VCaP (cell line): ENCODE results near the gene CCDC136.

Experiments
- H3K27ac ChIP-seq: fragments of 450-650 bp; 2 replicates; pipeline ENCODE4 v1.5.1; 2017
- TF ChIP-seq, protein P1 (sequence below): fragments of 450-650 bp; conservative IDR thresholded peaks from 2 replicates; pipeline ENCODE4 v1.5.1; 2017; ENCODE audit warnings: mild to moderate bottlenecking, moderate library complexity

Gene CCDC136

DNA sequence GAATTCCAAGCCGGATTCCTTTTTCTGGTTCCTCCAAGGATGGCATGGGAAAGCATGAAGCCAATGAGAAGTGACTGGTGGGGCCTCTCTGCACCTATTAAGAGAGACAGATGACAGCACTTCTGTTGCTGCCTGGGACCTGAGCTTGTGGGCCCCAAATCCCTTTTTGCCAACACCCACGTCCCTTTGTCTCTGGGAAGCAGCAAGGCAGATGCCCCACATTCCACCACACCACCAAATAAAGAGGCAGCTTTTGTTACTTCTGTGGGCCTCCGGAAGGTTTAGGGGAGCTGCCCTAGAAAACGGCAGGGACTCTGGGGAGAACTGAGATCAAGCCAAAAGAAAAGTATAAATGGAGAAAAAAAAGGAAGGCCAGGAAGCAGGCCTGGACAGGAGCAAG is 3.4 kb downstream of the CCDC136 start:
- no peak overlapping the region for H3K27ac ChIP-seq
- TF ChIP-seq, protein P1, sequence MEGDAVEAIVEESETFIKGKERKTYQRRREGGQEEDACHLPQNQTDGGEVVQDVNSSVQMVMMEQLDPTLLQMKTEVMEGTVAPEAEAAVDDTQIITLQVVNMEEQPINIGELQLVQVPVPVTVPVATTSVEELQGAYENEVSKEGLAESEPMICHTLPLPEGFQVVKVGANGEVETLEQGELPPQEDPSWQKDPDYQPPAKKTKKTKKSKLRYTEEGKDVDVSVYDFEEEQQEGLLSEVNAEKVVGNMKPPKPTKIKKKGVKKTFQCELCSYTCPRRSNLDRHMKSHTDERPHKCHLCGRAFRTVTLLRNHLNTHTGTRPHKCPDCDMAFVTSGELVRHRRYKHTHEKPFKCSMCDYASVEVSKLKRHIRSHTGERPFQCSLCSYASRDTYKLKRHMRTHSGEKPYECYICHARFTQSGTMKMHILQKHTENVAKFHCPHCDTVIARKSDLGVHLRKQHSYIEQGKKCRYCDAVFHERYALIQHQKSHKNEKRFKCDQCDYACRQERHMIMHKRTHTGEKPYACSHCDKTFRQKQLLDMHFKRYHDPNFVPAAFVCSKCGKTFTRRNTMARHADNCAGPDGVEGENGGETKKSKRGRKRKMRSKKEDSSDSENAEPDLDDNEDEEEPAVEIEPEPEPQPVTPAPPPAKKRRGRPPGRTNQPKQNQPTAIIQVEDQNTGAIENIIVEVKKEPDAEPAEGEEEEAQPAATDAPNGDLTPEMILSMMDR: no peak

DNA sequence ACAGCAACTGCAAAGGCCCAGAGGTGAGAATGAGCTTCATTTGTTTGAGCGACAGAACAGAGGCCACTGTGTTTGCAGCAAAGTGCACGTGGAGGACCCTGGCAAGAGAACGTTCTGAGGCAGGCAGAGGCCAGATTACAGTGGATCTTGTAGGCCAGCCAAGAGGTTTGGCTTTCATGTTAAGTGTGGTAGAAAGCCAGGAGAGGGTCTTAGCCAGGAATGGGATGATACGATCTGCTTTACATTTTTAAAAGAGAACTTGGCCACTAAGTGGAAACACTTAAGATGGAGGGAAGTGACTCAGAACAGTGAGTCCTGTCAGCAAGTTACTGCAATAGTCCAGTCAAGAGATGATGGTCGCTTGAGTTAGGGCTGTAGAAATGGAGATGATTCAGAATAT is 4.6 kb downstream of the CCDC136 start:
- no peak overlapping the region for H3K27ac ChIP-seq
- TF ChIP-seq, protein P1: no peak

DNA sequence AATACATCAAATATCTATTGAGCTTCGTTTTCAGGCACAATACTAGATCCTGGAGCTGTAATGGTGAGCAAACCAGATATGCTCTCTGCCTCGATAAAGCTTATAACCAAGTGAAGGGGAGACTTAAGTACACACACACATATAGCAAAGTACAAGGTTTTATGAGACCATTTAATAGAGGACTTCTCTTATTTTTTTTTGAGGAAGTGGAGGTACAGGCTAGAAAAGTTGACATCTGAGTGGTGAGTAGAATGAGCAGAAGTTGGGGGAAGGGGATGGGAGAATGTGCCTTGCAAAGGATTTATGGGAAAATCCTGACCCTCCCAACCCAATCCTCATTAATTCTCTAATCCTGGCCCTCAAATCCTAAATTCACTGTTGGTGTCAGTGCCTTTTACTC is 7.7 kb downstream of the CCDC136 start:
- TF ChIP-seq, protein P1: no peak
- H3K27ac ChIP-seq: no peak overlapping the region

DNA sequence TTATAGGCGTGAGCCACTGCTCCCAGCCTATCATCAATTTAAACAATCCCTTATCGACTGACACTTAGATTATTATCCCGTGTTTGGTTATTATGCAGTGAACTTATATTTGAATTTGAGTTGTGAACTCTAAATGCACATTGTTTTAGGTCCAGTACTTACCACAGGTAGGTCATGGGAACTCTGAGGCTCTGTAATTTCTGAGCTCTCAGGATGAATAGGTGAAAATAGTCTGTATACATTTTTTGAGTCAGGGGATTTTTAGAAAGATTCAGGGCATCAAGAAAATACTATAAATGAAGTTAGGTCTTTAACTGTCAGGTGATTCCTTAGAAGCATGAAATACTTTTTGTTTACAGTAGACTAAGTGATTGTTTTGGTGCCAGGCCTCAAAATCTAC is 8.8 kb downstream of the CCDC136 start:
- TF ChIP-seq, protein P1: no peak
- H3K27ac ChIP-seq: no peak overlapping the region

DNA sequence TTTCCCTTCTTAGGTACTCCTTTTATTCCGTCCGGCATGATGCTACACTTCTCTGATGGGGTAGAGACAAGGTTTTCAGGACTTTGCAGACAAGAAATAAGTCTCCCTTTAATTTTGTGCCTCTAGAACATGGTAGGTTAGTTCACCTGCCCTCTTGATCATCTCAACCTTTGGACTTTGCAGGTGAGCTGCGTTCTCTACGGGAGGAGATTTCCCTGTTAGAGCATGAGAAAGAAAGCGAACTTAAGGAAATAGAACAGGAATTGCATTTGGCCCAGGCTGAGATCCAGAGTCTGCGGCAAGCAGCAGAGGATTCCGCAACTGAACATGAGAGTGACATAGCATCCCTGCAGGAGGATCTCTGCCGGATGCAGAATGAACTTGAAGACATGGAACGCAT is 9.2 kb downstream of the CCDC136 start:
- no peak overlapping the region for H3K27ac ChIP-seq
- TF ChIP-seq, protein P1: no peak

DNA sequence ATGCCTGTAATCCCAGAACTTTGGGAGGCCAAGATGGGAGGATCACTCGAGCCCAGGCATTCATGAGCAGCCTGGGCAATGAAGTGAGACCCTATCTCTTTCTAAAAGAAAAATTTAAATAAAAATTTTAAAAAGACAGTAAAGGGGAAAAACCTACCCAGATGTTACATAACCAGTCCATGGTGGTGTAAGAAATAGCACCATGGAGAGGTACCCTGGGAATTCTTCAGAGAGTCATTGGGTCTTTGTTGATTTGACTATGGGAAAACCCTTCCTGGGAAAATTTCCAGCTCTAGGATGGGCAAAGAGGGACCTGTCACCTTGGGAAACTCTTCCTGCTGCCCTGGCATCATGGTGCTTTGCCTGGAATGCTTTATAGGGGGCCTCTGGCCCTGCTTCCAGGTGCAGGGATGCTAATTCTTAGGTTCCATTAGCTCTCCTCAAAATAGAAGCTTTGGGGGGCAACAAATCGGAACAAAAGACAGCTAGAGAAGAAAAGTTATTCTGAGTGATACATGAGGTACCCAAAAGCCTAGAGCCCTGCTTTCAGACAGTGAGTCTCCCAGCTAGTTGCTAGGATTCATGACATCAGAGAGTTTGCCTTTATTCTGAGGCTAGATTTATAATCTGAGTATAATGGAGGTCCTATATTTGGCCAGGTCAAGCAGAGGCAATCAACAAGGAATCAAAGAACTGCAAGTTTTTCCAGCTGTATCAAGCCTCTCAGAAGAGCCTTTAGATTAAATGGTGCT is 10.1 kb downstream of the CCDC136 start:
- H3K27ac ChIP-seq: no peak overlapping the region
- TF ChIP-seq, protein P1: no peak

DNA sequence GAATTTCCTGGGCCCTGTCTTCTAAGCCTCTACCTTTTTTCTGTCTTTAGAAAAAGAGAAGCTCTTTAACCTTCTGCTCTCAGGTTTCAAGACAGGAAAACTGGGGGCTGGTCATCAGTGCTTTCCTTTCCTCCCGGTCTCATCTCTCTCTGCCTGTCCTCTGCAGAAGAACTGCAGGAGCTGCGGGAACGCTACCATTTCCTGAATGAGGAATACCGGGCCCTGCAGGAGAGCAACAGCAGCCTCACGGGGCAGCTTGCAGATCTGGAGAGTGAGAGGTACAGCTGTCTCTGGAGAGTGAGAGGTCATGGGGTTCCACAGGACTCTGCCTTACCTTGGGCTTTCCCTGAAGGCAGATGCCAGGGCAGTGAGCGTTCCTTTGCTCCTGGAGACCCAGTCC is 12.7 kb downstream of the CCDC136 start:
- TF ChIP-seq, protein P1: no peak
- no peak overlapping the region for H3K27ac ChIP-seq
